ENCODE data around the gene ABI3BP.

GRCh38 chr3:100780071-100780622 lies 213.1 kb downstream of the ABI3BP start:
- TF ChIP-seq CTCF (IDR thresholded peaks at IDR 0.05) (no peak), POLR2AphosphoS5 (IDR thresholded peaks at IDR 0.05) (no peak)

Measured in transverse colon (tissue), 4 donors.